HEK293 (cell line): ENCODE results near the gene CD300LB.

Experiments
- ATF2 ChIP-seq: fragments of 450-650 bp; formaldehyde crosslinking; IDR thresholded peaks from 2 replicates; pipeline ENCODE4 v1.5.1; 2016; ENCODE audit warnings: missing biosample characterization, missing genetic modification characterization, low read depth
- BCL11A ChIP-seq: fragments of 450-650 bp; formaldehyde crosslinking; IDR thresholded peaks from 2 replicates; pipeline ENCODE4 v1.5.1; 2016; ENCODE audit warnings: low read depth, missing biosample characterization, missing genetic modification characterization
- GLIS2 ChIP-seq: fragments of 450-650 bp; formaldehyde crosslinking; IDR thresholded peaks from 2 replicates; pipeline ENCODE4 v1.5.1; 2016; ENCODE audit warnings: missing biosample characterization, missing genetic modification characterization
- HOXA7 ChIP-seq: sonication (generic); formaldehyde crosslinking; IDR thresholded peaks from 2 replicates; pipeline ENCODE4 v1.8.1; 2022; ENCODE audit warnings: missing genetic modification reagents, borderline replicate concordance
- REPIN1 ChIP-seq: fragments of 450-650 bp; formaldehyde crosslinking; IDR thresholded peaks from 2 replicates; pipeline ENCODE4 v1.5.1; 2017; ENCODE audit warnings: missing biosample characterization, missing genetic modification characterization, low read depth
- SCRT2 ChIP-seq: fragments of 450-650 bp; formaldehyde crosslinking; IDR thresholded peaks from 2 replicates; pipeline ENCODE4 v1.5.1; 2016; ENCODE audit warnings: missing biosample characterization, missing genetic modification characterization
- SETDB1 ChIP-seq: IDR thresholded peaks from one replicate; pipeline ENCODE4 v1.6.1; 2017; ENCODE audit warnings: mild to moderate bottlenecking, low read length, moderate library complexity, mixed read lengths; ENCODE audit not compliant: insufficient read length
- YY1 ChIP-seq: fragments of 450-650 bp; formaldehyde crosslinking; IDR thresholded peaks from 2 replicates; pipeline ENCODE4 v1.5.1; 2018; ENCODE audit warnings: missing biosample characterization, missing genetic modification characterization
- ZBTB1 ChIP-seq: fragments of 450-650 bp; formaldehyde crosslinking; IDR thresholded peaks from 2 replicates; pipeline ENCODE4 v1.5.1; 2016; ENCODE audit warnings: missing biosample characterization, missing genetic modification characterization
- ZBTB20 ChIP-seq: fragments of 450-650 bp; formaldehyde crosslinking; IDR thresholded peaks from 2 replicates; pipeline ENCODE4 v1.5.1; 2016; ENCODE audit warnings: missing biosample characterization, missing genetic modification characterization
- ZBTB7A ChIP-seq: fragments of 450-650 bp; formaldehyde crosslinking; IDR thresholded peaks from 2 replicates; pipeline ENCODE4 v1.5.1; 2016; ENCODE audit warnings: low read depth, missing biosample characterization, missing genetic modification characterization
- ZNF132 ChIP-seq: fragments of 450-650 bp; formaldehyde crosslinking; IDR thresholded peaks from 2 replicates; pipeline ENCODE4 v1.5.1; 2017; ENCODE audit warnings: missing biosample characterization, missing genetic modification characterization, borderline replicate concordance
- ZNF148 ChIP-seq: fragments of 450-650 bp; formaldehyde crosslinking; IDR thresholded peaks from 2 replicates; pipeline ENCODE4 v1.5.0; 2017; ENCODE audit warnings: missing biosample characterization, missing genetic modification characterization, borderline replicate concordance
- ZNF221 ChIP-seq: fragments of 450-650 bp; formaldehyde crosslinking; IDR thresholded peaks from 2 replicates; pipeline ENCODE4 v1.5.1; 2017; ENCODE audit warnings: missing biosample characterization, missing genetic modification characterization, borderline replicate concordance
- ZNF239 ChIP-seq: fragments of 450-650 bp; formaldehyde crosslinking; IDR thresholded peaks from 2 replicates; pipeline ENCODE4 v1.5.1; 2016; ENCODE audit warnings: missing biosample characterization, missing genetic modification characterization
- ZNF350 ChIP-seq: fragments of 450-650 bp; formaldehyde crosslinking; IDR thresholded peaks from 2 replicates; pipeline ENCODE4 v1.5.0; 2017; ENCODE audit warnings: missing biosample characterization, mild to moderate bottlenecking, missing genetic modification characterization
- ZNF37A ChIP-seq: fragments of 450-650 bp; IDR thresholded peaks from 2 replicates; pipeline ENCODE4 v1.5.1; 2018; ENCODE audit warnings: missing biosample characterization, missing genetic modification characterization
- ZNF391 ChIP-seq: fragments of 450-650 bp; formaldehyde crosslinking; IDR thresholded peaks from 2 replicates; pipeline ENCODE4 v1.5.1; 2016; ENCODE audit warnings: low read depth, missing biosample characterization, missing genetic modification characterization, borderline replicate concordance
- ZNF426 ChIP-seq: fragments of 450-650 bp; formaldehyde crosslinking; IDR thresholded peaks from 2 replicates; pipeline ENCODE4 v1.5.1; 2017; ENCODE audit warnings: missing biosample characterization, missing genetic modification characterization, mild to moderate bottlenecking, inconsistent platforms, moderate library complexity
- ZNF473 ChIP-seq: fragments of 450-650 bp; formaldehyde crosslinking; IDR thresholded peaks from 2 replicates; pipeline ENCODE4 v1.5.1; 2017; ENCODE audit warnings: missing biosample characterization, missing genetic modification characterization
- ZNF530 ChIP-seq: fragments of 450-650 bp; formaldehyde crosslinking; IDR thresholded peaks from 2 replicates; pipeline ENCODE4 v1.5.1; 2016; ENCODE audit warnings: low read depth, missing biosample characterization, missing genetic modification characterization
- ZNF585B ChIP-seq: fragments of 450-650 bp; formaldehyde crosslinking; IDR thresholded peaks from 2 replicates; pipeline ENCODE4 v1.5.1; 2016; ENCODE audit warnings: missing biosample characterization, missing genetic modification characterization
- ZNF600 ChIP-seq: fragments of 450-650 bp; formaldehyde crosslinking; IDR thresholded peaks from 2 replicates; pipeline ENCODE4 v1.5.1; 2016; ENCODE audit warnings: missing biosample characterization, missing genetic modification characterization
- ZNF610 ChIP-seq: fragments of 450-650 bp; formaldehyde crosslinking; IDR thresholded peaks from 2 replicates; pipeline ENCODE4 v1.5.1; 2016; ENCODE audit warnings: missing biosample characterization, missing genetic modification characterization, borderline replicate concordance
- ZNF623 ChIP-seq: fragments of 450-650 bp; formaldehyde crosslinking; IDR thresholded peaks from 2 replicates; pipeline ENCODE4 v1.5.1; 2016; ENCODE audit warnings: missing biosample characterization, missing genetic modification characterization
- ZNF624 ChIP-seq: fragments of 450-650 bp; formaldehyde crosslinking; IDR thresholded peaks from 2 replicates; pipeline ENCODE4 v1.5.1; 2017; ENCODE audit warnings: missing biosample characterization, missing genetic modification characterization
- ZNF626 ChIP-seq: fragments of 450-650 bp; sonication (Bioruptor Pico); formaldehyde crosslinking; IDR thresholded peaks from 2 replicates; pipeline ENCODE4 v1.5.1; 2018; ENCODE audit warnings: missing biosample characterization, missing genetic modification characterization, inconsistent platforms
- ZNF654 ChIP-seq: fragments of 450-650 bp; formaldehyde crosslinking; IDR thresholded peaks from 2 replicates; pipeline ENCODE4 v1.5.1; 2016; ENCODE audit warnings: low read depth, missing biosample characterization, missing genetic modification characterization
- ZNF707 ChIP-seq: fragments of 450-650 bp; formaldehyde crosslinking; IDR thresholded peaks from 2 replicates; pipeline ENCODE4 v1.5.1; 2016; ENCODE audit warnings: missing biosample characterization, missing genetic modification characterization
- ZNF792 ChIP-seq: fragments of 450-650 bp; formaldehyde crosslinking; IDR thresholded peaks from 2 replicates; pipeline ENCODE4 v1.5.1; 2016; ENCODE audit warnings: missing biosample characterization, missing genetic modification characterization
- ZSCAN23 ChIP-seq: fragments of 450-650 bp; formaldehyde crosslinking; IDR thresholded peaks from 2 replicates; pipeline ENCODE4 v1.5.1; 2016; ENCODE audit warnings: missing biosample characterization, missing genetic modification characterization
- TF ChIP-seq, protein P1 (sequence below): fragments of 450-650 bp; formaldehyde crosslinking; IDR thresholded peaks from 2 replicates; pipeline ENCODE4 v1.5.1; 2016; ENCODE audit warnings: missing biosample characterization, missing genetic modification characterization, borderline replicate concordance

CD300LB gene

DNA sequence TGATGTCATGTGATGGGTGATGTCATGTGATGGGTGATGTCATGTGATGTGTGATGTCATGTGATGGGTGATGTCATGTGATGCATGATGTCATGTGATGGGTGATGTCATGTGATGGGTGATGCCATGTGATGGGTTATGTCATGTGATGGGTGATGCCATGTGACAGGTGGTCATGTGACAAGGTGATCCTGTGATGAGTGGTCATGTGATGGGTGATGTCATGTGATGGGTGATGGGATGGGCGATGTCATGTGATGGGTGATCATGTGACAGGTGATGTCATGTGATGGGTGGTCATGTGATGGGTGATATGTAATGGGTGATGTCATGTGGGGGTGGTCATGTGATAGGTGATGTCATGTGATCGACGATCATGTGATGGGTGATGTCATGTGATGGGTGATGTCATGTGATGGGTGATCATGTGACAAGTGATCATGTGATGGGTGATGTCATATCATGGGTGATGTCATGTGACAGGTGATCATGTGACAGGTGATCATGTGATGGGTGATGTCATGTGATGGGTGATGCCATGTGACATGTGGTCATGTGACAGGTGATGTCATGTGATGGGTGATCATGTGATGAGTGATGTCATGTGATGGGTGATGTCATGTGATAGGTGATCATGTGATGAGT is 17.2 kb downstream of the CD300LB start (continued):
- peak; percentile 91 for TF ChIP-seq ZNF239 (tag by site-specific recombination)
- peak; percentile 51; the same call in 1 of the 2 replicates for TF ChIP-seq GLIS2
- peak; percentile 97 for TF ChIP-seq ZNF148 (tag by site-specific recombination)
- TF ChIP-seq, protein P1, sequence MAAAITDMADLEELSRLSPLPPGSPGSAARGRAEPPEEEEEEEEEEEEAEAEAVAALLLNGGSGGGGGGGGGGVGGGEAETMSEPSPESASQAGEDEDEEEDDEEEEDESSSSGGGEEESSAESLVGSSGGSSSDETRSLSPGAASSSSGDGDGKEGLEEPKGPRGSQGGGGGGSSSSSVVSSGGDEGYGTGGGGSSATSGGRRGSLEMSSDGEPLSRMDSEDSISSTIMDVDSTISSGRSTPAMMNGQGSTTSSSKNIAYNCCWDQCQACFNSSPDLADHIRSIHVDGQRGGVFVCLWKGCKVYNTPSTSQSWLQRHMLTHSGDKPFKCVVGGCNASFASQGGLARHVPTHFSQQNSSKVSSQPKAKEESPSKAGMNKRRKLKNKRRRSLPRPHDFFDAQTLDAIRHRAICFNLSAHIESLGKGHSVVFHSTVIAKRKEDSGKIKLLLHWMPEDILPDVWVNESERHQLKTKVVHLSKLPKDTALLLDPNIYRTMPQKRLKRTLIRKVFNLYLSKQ (tag by site-specific recombination), result no peak
- no peak for TF ChIP-seq ZNF426 (tag by site-specific recombination)
- TF ChIP-seq HOXA7 (CRISPR knock-in tag), result no peak
- peak; percentile 81 for TF ChIP-seq ZNF623 (tag by site-specific recombination)
- TF ChIP-seq ZNF626 (tag by site-specific recombination), result no peak
- TF ChIP-seq ZNF350, result no peak
- no peak; the same call in 1 of the 2 replicates for TF ChIP-seq YY1 (tag by site-specific recombination)
- TF ChIP-seq ZNF610 (tag by site-specific recombination), result no peak; the same call in 1 of the 2 replicates
- TF ChIP-seq ZNF654 (tag by site-specific recombination), result peak; percentile 1
- no peak for TF ChIP-seq ZNF585B (tag by site-specific recombination)
- TF ChIP-seq ZSCAN23 (tag by site-specific recombination), result peak; percentile 100
- no peak; the same call in 1 of the 2 replicates for TF ChIP-seq REPIN1
- no peak for TF ChIP-seq ZNF132 (tag by site-specific recombination)
- peak; percentile 93 for TF ChIP-seq SCRT2 (tag by site-specific recombination)
- peak; percentile 49; the same call in 1 of the 2 replicates for TF ChIP-seq ZBTB20 (tag by site-specific recombination)
- no peak for TF ChIP-seq ZNF221 (tag by site-specific recombination)
- peak; percentile 80 for TF ChIP-seq SETDB1
- no peak for TF ChIP-seq ZNF600 (tag by site-specific recombination)
- TF ChIP-seq ZNF530 (tag by site-specific recombination), result no peak
- TF ChIP-seq BCL11A (tag by site-specific recombination), result peak; percentile 90
- peak; percentile 100 for TF ChIP-seq ATF2
- no peak for TF ChIP-seq ZNF37A (tag by site-specific recombination)
- TF ChIP-seq ZNF391 (tag by site-specific recombination), result peak; percentile 100
- TF ChIP-seq ZNF624 (tag by site-specific recombination), result no peak
- TF ChIP-seq ZNF707 (tag by site-specific recombination), result peak; percentile 79; the same call in 1 of the 2 replicates
- 0 out of 2 replicates have a peak, but pooled peaks have one; percentile 9 for TF ChIP-seq ZNF792 (tag by site-specific recombination)
- peak; percentile 41; the same call in 1 of the 2 replicates for TF ChIP-seq ZNF473 (tag by site-specific recombination)
- TF ChIP-seq ZBTB1 (tag by site-specific recombination), result peak; percentile 75; the same call in 1 of the 2 replicates
- peak; percentile 97; the same call in 1 of the 2 replicates for TF ChIP-seq ZBTB7A (tag by site-specific recombination)
